Neuronal stem cell (in vitro differentiated cells): Measurements from ENCODE around the gene CD200.

Experiments
- DNase-seq: peaks from one replicate; pipeline ENCODE4 v3.0.0-alpha.2; 2013; ENCODE audit warnings: low spot score
- H2AFZ ChIP-seq: one replicate; pipeline ENCODE4 v1.6.1; 2013; ENCODE audit warnings: mild to moderate bottlenecking, low read length, inconsistent platforms
- H2AK5ac ChIP-seq: 2 replicates; pipeline ENCODE4 v1.6.1; 2013; ENCODE audit warnings: low read depth, mild to moderate bottlenecking, inconsistent platforms, low read length, moderate library complexity, mixed read lengths
- H2BK120ac ChIP-seq: 2 replicates; pipeline ENCODE4 v1.6.1; 2013; ENCODE audit warnings: low read depth, mild to moderate bottlenecking, inconsistent platforms, low read length, moderate library complexity, mixed read lengths
- H2BK12ac ChIP-seq: one replicate; pipeline ENCODE4 v1.6.1; 2013; ENCODE audit warnings: low read length, inconsistent platforms
- H2BK15ac ChIP-seq: 2 replicates; pipeline ENCODE4 v1.6.1; 2013; ENCODE audit warnings: mild to moderate bottlenecking, low read length, inconsistent platforms, mixed read lengths
- H2BK5ac ChIP-seq: one replicate; pipeline ENCODE4 v1.6.1; 2013; ENCODE audit warnings: inconsistent platforms, mild to moderate bottlenecking, low read length, moderate library complexity
- H3K14ac ChIP-seq: one replicate; pipeline ENCODE4 v1.6.1; 2013; ENCODE audit warnings: low read length, inconsistent platforms
- H3K18ac ChIP-seq: 2 replicates; pipeline ENCODE4 v1.6.1; 2013; ENCODE audit warnings: low read length, inconsistent platforms
- H3K23ac ChIP-seq: 2 replicates; pipeline ENCODE4 v1.6.1; 2013; ENCODE audit warnings: low read depth, mild to moderate bottlenecking, mixed read lengths, low read length, inconsistent platforms; ENCODE audit not compliant: poor library complexity
- H3K27ac ChIP-seq: replicated peaks from 3 replicates; pipeline ENCODE4 v1.5.1; 2013; ENCODE audit warnings: low read length, inconsistent platforms
- H3K27me3 ChIP-seq, 3 experiments: 2 replicates each; pipeline ENCODE4 v1.6.1; 2013; ENCODE audit warnings: low read length in 3 of 3, mild to moderate bottlenecking in 2 of 3, inconsistent platforms in 1 of 3, low read depth in 1 of 3, mixed read lengths in 1 of 3, moderate library complexity in 1 of 3; ENCODE audit not compliant: control insufficient read depth in 3 of 3, insufficient read depth in 3 of 3
- H3K36me3 ChIP-seq, 2 donors: replicated peaks in 1 of 2; 2 replicates each; pipeline ENCODE4 v1.6.1; 2013; ENCODE audit warnings: low read length in 2 of 2; ENCODE audit not compliant: control insufficient read depth in 2 of 2, insufficient read depth in 2 of 2
- H3K4ac ChIP-seq: 2 replicates; pipeline ENCODE4 v1.6.1; 2013; ENCODE audit warnings: inconsistent platforms, mild to moderate bottlenecking, low read length, moderate library complexity
- H3K4me1 ChIP-seq, 2 donors: 1 replicate in 1 of 2; 2 replicates in 1 of 2; pipeline ENCODE4 v1.6.1; 2013; ENCODE audit warnings: low read length in 2 of 2, low read depth in 1 of 2; ENCODE audit not compliant: control insufficient read depth in 2 of 2, insufficient read depth in 1 of 2
- H3K4me2 ChIP-seq: one replicate; pipeline ENCODE4 v1.6.1; 2013; ENCODE audit warnings: mild to moderate bottlenecking, low read length, inconsistent platforms; ENCODE audit not compliant: insufficient read depth, poor library complexity, severe bottlenecking
- H3K4me3 ChIP-seq, 2 donors: 2 replicates each; pipeline ENCODE4 v1.5.1; 2013; ENCODE audit warnings: low read length in 2 of 2, mild to moderate bottlenecking in 2 of 2, inconsistent platforms in 1 of 2, moderate library complexity in 1 of 2
- H3K79me1 ChIP-seq: one replicate; pipeline ENCODE4 v1.6.1; 2013; ENCODE audit warnings: low read depth, mild to moderate bottlenecking, inconsistent platforms, low read length, moderate library complexity
- H3K9ac ChIP-seq: one replicate; pipeline ENCODE4 v1.6.1; 2013; ENCODE audit warnings: mild to moderate bottlenecking, low read depth, low read length, inconsistent platforms; ENCODE audit not compliant: poor library complexity
- H3K9me3 ChIP-seq, 2 donors: replicated peaks in 1 of 2; 2 replicates each; pipeline versions ENCODE3 to v1.6.1; 2013; ENCODE audit warnings: low read length in 2 of 2, mild to moderate bottlenecking in 2 of 2, inconsistent platforms in 1 of 2, low read depth in 1 of 2, mixed read lengths in 1 of 2, moderate library complexity in 1 of 2; ENCODE audit not compliant: control insufficient read depth in 2 of 2, insufficient read depth in 1 of 2
- H4K8ac ChIP-seq: one replicate; pipeline ENCODE4 v1.6.1; 2013; ENCODE audit warnings: low read depth, mild to moderate bottlenecking, inconsistent platforms, low read length, moderate library complexity
- H4K91ac ChIP-seq: one replicate; pipeline ENCODE4 v1.6.1; 2013; ENCODE audit warnings: low read length, low read depth, mild to moderate bottlenecking, inconsistent platforms; ENCODE audit not compliant: poor library complexity
- WGBS, 2 donors: extraction: QIAGEN DNeasy Blood & Tissue Kit; methylation state at CpG; one replicate each; pipeline ENCODE4 v1.1.7; 2013; ENCODE audit warnings: missing lambda C conversion rate in 2 of 2, mixed read lengths in 1 of 2; ENCODE audit not compliant: insufficient read length in 2 of 2, insufficient replicate concordance in 1 of 2; ENCODE audit errors: extremely low coverage in 2 of 2; 5-methylcytosine and 5-hydroxymethylcytosine counted together

Gene CD200

DNA sequence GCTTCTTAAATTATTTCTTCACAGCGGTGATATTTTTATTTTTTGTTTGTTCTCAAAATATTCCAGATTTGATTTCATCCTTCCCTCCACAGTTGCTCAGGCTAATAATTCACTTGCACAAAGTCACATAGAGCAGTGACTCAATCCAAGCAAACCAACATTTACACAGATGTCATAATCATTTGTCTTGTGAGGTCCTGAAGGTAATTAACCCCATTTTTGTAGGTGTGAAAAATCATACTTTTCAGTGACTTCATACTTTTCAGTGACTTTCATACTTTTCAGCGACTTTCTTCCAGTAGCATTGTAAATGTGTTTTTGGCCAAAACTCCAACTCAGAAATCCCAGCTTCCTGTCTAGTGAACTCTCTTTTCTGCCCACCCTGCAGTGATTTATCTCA, 32.1 kb downstream of the CD200 start:
- H3K27ac ChIP-seq, result no peak overlapping the region
- H2AK5ac ChIP-seq, result no peak overlapping the region
- H3K4ac ChIP-seq, result no peak overlapping the region
- H2BK15ac ChIP-seq, result no peak overlapping the region
- H3K18ac ChIP-seq, result no peak overlapping the region
- no peak overlapping the region for H3K9ac ChIP-seq
- no peak overlapping the region for H2BK12ac ChIP-seq
- no peak overlapping the region for H3K23ac ChIP-seq
- no CpG with 5 or more reads among the region's 2 CpGs for WGBS, 2 donors
- peaks cover 6 to 66% of the 10 kb centered on the region in 2 donors for H3K36me3 ChIP-seq
- H3K79me1 ChIP-seq, result no peaks in the 10 kb centered on the region
- H3K9me3 ChIP-seq, result peaks cover 0 to 2% of the 10 kb centered on the region in 2 donors
- H3K14ac ChIP-seq, result no peak overlapping the region
- no peak overlapping the region for H2BK5ac ChIP-seq
- no peak overlapping the region for H3K4me2 ChIP-seq
- no peaks in the 10 kb centered on the region for H3K27me3 ChIP-seq
- H4K91ac ChIP-seq, result no peak overlapping the region
- no peak overlapping the region for H2AFZ ChIP-seq
- no peak overlapping the region for H4K8ac ChIP-seq
- H3K4me1 ChIP-seq, result no peaks in the 10 kb centered on the region
- no peak overlapping the region for H2BK120ac ChIP-seq
- no peak overlapping the region for H3K4me3 ChIP-seq
- DNase-seq, result no peak

- Histone ChIP-seq H3K18ac (no peak overlapping the region), H3K4me3 (no peak overlapping the region), H2AFZ (no peak overlapping the region), H3K79me1 (no peaks in the 10 kb centered on the region), H4K91ac (no peak overlapping the region), H2BK15ac (no peak overlapping the region), H3K14ac (no peak overlapping the region), H2AK5ac (no peak overlapping the region), H3K4me1 (no peaks in the 10 kb centered on the region), H3K27ac (no peak overlapping the region), H4K8ac (no peak overlapping the region), H2BK120ac (no peak overlapping the region), H2BK5ac (no peak overlapping the region), H3K9me3 (peaks cover 0 to 2% of the 10 kb centered on the region in 2 donors), H3K23ac (no peak overlapping the region), H3K9ac (no peak overlapping the region), H3K4ac (no peak overlapping the region), H2BK12ac (no peak overlapping the region), H3K27me3 (no peaks in the 10 kb centered on the region), H3K4me2 (no peak overlapping the region), H3K36me3 (peaks cover 6 to 64% of the 10 kb centered on the region in 2 donors)
- WGBS, 2 donors, result no CpG with 5 or more reads among the region's 3 CpGs
- no peak for DNase-seq
Measured at GRCh38 chr3:112365636-112366035, 32.7 kb downstream of the CD200 start.

DNA sequence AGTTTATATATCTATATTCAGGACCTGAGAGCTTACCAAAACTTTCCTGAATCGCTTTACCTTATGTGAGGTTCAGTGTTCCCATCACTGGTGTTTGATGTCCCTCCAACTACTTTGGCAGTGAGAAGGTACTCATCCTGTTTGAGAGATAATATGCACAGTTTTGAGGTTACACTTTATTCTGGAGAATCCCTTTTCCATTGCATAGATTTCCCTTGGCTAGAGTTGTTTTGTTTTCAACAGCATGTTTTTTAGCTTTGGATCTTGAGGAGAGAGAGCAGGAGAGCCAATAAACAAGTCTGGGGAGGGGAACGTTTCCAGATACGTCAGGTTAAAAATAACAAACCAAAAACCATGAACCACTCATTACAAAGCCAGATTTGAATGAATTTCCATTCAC, 33.6 kb downstream of the CD200 start:
- H2AK5ac ChIP-seq, result no peak overlapping the region
- H3K23ac ChIP-seq, result no peak overlapping the region
- H3K27ac ChIP-seq, result no peak overlapping the region
- H2AFZ ChIP-seq, result no peak overlapping the region
- no peak overlapping the region for H3K14ac ChIP-seq
- no peaks in the 10 kb centered on the region for H3K4me1 ChIP-seq
- H4K8ac ChIP-seq, result no peak overlapping the region
- H3K36me3 ChIP-seq, result peaks cover 5 to 55% of the 10 kb centered on the region in 2 donors
- WGBS, 2 donors, result no CpG with 5 or more reads among the region's 3 CpGs
- H2BK120ac ChIP-seq, result no peak overlapping the region
- no peak overlapping the region for H3K4me3 ChIP-seq
- no peak overlapping the region for H3K18ac ChIP-seq
- H2BK12ac ChIP-seq, result no peak overlapping the region
- no peak for DNase-seq
- no peak overlapping the region for H4K91ac ChIP-seq
- no peak overlapping the region for H2BK5ac ChIP-seq
- no peak overlapping the region for H2BK15ac ChIP-seq
- H3K27me3 ChIP-seq, result no peaks in the 10 kb centered on the region
- H3K9ac ChIP-seq, result no peak overlapping the region
- H3K4me2 ChIP-seq, result no peak overlapping the region
- H3K79me1 ChIP-seq, result no peaks in the 10 kb centered on the region
- no peak overlapping the region for H3K4ac ChIP-seq
- peaks cover 0 to 1% of the 10 kb centered on the region in 2 donors for H3K9me3 ChIP-seq

DNA sequence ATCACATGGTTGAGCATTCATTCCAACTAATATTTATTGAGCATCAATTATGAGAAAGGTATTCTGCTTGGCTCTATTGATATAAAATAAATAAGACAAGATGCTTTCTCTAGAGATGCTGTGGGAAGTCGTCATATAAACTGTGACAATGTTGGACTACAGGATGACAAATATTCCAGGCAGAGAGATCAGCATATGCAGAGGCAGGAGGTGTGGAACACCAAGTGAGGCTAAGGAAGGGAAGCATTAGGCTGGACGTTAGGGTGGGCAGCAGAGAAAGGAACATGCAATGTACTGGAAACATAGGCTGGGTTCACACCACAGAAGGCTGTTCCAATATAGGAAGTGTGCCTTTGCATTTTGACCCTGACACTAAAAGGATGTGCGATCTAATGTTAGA, 38.6 kb downstream of the CD200 start:
- Histone ChIP-seq H3K23ac (no peak overlapping the region), H3K4me3 (no peak overlapping the region), H2AK5ac (no peak overlapping the region), H4K91ac (no peak overlapping the region), H3K9ac (no peak overlapping the region), H3K18ac (no peak overlapping the region), H3K4me2 (no peak overlapping the region), H3K27me3 (no peaks in the 10 kb centered on the region), H2BK15ac (no peak overlapping the region), H4K8ac (no peak overlapping the region), H3K9me3 (no peaks in the 10 kb centered on the region), H3K14ac (no peak overlapping the region), H3K4ac (no peak overlapping the region), H3K79me1 (no peaks in the 10 kb centered on the region), H3K36me3 (peaks cover 0 to 6% of the 10 kb centered on the region in 2 donors), H2BK12ac (no peak overlapping the region), H2BK5ac (no peak overlapping the region), H3K27ac (no peak overlapping the region), H3K4me1 (no peaks in the 10 kb centered on the region), H2AFZ (no peak overlapping the region), H2BK120ac (no peak overlapping the region)
- WGBS, 2 donors, result no CpG with 5 or more reads among the region's 3 CpGs
- no peak for DNase-seq
